Hematopoietic multipotent progenitor cell (in vitro differentiated cells): ENCODE measurements around the gene DDB1. TPM values are rescaled to one million over a fixed set of nuclear protein-coding genes. Genes with fewer than 3 reads are reported as not detected.

Experiments
- total RNA-seq: library from RNA; depleted of rRNA; stranded (reverse); fragments of >200 nt; gene quantifications from one replicate; pipeline ENCODE4 v1.2.3, GENCODE V29; 2012

DDB1 gene
- total RNA-seq, 1 donor: 194 TPM

Other genes with a start within 250 kb of the DDB1 start
- gene CD5, start 230.6 kb downstream of the DDB1 start, total RNA-seq: 0.54 TPM
- gene VPS37C, start 171.7 kb downstream of the DDB1 start, total RNA-seq: 6.7 TPM
- gene PGA3, start 129.6 kb downstream of the DDB1 start, total RNA-seq: not detected
- gene PGA4, start 110.8 kb downstream of the DDB1 start, total RNA-seq: under 0.01 TPM
- not detected for gene PGA5, start 91.9 kb downstream of the DDB1 start, total RNA-seq
- gene VWCE, start 37.8 kb downstream of the DDB1 start, total RNA-seq: 4.0 TPM
- 59.8 TPM for gene TKFC, start 123 bp upstream of the DDB1 start, total RNA-seq
- gene CYB561A3, start 28.8 kb upstream of the DDB1 start, total RNA-seq: 59.0 TPM
- gene TMEM138, start 29.3 kb upstream of the DDB1 start, total RNA-seq: 15.9 TPM
- gene TMEM216, start 59.5 kb upstream of the DDB1 start, total RNA-seq: 20.5 TPM
- gene CPSF7, start 96.9 kb upstream of the DDB1 start, total RNA-seq: 66.5 TPM
- 60.6 TPM for gene SDHAF2, start 97.0 kb upstream of the DDB1 start, total RNA-seq
- gene LRRC10B, start 175.6 kb upstream of the DDB1 start, total RNA-seq: under 0.01 TPM
- gene SYT7, start 248.0 kb upstream of the DDB1 start, total RNA-seq: 0.27 TPM